ENCODE data around the gene CNFN.

The CNFN gene

DNA sequence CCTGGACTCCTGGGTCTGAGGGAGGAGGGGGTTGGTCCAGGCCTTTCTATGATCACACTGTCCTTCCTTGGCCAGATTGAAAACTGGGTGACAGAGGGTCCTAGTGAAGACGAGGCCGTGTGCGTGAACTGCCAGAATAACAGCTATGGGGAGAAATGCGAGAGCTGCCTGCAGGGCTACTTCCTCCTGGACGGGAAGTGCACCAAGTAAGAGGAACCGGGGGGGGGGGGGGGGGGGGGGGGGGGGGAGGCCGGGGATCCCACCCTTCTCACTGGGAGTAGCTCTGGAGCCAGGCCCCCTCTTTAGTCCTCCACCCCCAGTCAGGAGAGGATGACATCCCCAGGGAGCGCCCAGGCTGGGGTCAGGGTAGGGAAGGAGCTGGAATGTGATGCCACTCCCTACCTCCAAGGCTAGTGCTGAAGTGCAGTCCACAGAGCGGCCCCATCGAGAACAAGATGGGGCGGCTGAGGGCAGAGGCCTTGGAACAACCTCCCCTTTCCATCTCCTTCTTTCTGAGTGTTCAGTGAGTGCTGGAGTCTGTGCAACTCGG, 19.4 kb downstream of the CNFN start:
- DNase-seq, result no peak

DNA sequence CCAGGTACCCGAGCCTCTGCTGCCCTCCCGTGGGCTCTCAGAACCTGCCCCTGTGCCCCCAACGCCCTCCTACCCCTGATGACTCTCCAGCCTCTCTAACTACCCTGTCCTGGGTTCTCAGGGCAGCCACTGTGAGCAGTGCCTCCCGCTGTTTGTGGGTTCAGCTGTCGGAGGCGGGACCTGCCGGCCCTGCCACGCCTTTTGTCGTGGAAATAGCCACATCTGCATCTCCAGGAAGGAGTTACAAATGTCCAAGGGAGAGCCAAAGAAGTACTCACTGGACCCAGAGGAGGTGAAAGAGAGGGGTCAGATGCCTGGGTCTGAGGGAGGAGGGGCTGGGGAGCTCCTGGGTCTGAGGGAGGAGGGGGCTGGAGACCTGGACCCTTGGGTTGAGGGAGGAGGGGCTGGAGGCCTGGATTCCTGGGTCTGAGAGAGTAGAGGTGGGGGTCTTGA, 20.0 kb downstream of the CNFN start:
- DNase-seq, result no peak

DNA sequence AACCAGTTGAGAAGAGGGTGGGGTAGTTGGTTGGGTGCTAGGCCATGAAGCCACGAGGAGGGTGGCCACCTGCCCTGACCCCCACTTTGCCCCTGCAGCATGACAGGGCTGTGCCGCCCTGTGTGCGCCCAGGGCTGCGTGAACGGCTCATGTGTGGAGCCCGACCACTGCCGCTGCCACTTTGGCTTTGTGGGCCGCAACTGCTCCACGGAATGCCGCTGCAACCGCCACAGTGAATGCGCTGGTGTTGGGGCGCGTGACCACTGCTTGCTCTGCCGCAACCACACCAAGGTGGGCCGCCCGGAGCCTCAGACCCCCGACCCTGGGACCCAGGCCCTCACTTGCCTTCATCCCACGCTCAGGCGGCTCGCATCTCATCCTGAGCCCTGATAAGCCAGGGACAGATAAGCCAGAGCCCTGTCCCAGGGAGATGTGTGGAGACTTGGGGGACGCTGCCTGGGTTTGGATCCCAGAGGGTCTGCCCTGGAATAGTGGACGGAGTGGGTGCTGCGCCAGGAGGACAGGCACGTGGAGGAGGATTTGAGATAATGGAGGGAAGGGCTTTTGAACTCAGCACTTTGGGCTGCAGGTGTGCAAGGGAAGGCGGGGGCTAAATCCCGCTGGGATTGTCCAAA, 20.5 kb downstream of the CNFN start:
- no peak for DNase-seq

DNA sequence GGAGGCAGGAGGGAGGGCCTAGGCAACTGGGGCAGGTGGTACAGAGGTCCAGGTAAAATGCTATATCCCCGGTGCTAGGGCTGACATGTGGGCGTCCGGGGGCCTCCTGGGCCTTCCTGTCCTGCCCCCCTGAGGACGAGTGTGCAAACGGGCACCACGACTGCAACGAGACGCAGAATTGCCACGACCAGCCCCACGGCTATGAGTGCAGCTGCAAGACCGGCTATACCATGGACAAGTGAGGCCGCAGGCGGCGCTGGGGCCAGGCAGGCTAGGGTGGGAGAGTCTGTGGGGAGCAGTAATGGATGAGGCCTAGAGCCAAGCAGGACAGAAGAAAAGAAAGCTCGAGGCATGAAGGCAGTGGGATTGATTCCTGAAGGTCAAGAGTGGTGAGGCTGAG, 21.3 kb downstream of the CNFN start:
- DNase-seq, result no peak

DNA sequence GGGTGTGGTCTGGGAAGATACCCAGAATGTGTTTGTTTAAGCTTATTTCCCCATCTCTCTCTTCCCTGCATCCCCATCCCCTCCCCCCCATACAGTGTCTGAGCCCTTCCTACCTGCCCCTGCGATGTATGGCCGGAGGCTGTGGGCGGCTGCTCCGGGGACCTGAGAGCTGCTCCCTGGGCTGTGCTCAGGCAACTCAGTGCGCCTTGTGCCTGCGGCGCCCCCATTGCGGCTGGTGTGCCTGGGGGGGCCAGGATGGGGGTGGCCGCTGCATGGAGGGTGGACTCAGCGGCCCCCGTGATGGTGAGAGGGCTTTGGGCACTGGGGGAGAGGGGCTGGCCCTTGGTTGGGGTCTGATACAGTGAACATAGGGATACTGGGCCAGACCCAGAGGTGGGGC, 21.7 kb downstream of the CNFN start:
- DNase-seq, result no peak

DNA sequence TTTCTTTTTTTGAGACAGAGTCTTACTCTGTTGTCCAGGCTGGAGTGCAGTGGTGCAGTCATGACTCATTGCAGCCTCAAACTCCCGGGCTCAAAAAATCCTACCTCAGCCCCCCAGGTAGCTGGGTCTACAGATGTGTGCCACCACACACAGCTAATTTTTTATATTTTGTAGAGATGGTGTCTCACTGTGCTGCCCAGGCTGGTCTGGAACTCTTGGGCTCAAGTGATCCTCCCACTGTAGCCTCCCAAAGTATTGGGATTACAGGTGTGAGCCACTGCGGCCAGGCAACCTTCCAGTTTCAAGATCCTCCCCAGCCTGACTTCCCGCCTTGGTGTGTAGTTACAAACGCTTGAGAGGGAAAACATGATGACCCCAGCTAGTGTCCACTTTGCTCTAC, 22.2 kb downstream of the CNFN start:
- DNase-seq, result no peak

DNA sequence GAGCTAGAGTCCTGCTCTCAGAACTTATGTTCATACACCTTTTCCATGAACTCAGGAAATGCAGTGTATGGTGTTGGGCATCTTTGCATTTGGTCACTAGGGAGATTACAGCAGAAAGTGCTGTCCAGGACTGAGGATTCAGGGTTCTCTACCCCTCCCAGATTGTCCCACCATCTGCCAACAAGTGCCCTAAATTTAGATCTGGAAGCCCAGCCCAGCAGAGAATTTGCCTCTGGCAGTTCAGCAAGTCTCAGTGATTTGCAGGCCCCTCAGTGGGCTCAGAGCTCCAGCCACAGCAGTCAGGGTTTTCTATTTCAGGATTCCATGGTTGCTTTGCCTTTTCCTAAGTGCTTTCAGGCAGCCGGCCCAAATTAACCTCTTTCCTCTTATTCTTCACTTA, 23.4 kb downstream of the CNFN start:
- DNase-seq, result no peak

DNA sequence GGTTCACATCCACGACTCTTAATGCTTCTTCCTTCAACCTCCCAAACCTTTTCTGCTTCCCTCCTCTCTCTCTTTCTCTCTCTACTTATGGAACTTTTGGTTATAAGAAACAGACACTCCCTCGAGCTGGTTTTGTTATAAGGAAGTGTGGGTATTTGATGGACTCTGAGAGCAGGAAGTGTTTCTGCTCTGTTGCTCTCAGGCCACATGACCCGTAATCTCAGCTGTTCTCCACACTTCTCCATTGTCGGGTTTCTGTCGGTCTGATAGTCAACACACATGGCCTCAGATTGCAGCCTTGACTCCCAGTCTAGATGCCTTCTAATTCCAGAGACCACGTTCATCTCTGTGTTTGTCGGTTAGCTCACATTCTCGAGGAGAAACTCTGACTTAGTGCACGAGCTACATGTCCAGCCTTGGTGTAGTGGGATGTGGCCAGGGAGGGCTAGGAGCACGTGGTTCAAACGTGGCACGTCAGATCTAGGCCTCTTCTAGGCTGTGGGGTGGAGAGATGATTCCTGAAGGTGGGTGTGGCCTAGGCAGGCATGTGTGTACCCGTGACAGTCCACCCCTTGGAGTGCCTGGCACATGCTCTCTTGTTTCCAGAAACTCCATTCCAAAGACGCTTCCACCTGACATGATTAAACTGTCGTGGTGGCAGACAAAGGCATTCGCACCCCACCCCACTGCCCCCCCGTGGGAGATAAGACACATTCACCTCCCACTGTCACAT, 26.3 kb downstream of the CNFN start:
- DNase-seq, result no peak

DNA sequence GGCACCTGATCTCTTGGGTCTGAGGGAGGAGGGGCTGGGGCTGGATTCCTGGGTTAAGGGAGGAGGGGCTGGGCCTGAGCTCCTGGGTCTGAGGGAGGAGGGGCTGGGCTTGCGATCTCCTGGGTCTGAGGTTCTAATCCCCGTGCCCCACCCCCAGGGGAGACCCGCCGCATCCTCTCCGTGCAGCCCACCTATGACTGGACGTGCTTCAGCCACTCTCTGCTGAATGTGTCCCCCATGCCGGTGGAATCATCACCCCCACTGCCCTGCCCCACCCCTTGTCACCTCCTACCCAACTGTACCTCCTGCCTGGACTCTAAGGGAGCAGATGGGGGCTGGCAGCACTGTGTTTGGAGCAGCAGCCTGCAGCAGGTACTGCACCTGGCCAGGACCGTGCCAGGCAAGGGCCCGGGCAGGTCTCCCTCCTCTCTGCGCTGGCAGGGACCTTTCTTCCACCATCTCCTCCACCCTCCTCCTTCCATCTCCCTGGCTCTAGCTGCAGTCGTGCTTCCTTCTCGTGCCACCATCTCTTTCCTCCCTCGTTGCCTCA, 27.1 kb downstream of the CNFN start:
- DNase-seq, result no peak

DNA sequence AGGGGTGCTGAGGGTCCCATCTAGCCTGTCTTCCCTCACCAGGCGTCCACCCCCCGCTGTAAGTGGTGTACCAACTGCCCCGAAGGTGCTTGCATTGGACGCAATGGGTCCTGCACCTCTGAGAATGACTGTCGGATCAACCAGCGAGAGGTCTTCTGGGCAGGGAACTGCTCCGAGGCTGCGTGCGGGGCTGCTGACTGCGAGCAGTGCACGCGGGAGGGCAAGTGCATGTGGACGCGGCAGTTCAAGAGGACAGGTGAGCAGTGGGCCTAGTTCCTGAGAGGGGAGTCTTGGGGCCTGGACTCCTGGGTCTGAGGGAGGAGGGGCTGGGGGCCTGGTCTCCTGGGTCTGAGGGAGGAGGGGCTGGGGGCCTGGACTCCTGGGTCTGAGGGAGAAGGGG, 27.8 kb downstream of the CNFN start:
- DNase-seq, result no peak

DNA sequence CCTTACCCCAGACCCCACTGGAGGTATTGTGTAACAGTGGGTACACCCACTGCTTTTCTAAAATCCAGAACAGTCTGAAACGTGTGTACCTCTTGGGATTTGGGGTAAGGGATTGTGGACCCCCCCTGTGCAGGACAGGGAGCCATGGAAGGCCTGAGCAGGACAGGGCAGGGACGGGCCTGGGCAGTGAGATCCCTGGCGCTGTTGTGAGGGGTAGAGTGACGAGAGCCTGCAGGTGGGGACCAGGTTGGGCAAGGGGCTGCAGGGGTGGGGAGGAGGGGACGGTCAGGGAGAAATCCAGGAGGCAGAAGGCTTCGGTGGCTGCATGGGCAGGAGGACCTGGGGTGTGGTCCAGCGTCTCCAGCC, 28.6 kb downstream of the CNFN start:
- no peak for DNase-seq

DNA sequence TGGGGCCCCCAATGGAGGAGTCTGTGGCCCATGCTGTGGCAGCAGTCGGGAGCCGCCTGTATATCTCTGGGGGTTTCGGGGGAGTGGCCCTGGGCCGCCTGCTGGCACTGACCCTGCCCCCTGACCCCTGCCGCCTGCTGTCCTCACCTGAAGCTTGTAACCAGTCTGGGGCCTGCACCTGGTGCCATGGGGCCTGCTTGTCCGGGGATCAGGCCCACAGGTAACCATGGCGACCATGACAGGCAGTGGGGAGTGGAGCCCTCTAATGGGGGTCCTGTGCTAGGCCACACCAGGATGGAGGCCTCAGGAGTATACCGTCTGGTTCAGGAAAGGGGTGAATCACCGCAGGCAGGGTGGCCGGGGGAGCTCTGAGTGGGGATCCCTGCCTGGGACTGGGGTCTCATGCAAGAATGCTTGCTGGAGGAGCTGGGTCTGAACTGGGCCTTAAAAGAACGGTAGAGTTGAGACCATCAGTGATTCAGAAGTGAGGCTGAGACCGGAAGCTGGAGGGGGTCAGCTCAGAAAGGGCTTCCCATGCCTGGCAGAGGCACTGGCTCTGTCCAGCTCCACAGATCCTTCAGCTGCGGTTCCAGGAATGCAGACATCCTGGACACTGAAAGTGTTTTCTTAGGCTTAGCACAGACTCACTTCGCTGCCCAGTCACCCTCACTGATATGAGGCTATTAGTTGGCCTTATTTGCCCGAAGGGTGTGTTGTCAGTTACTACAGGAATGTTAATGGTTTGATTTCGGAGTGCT, 29.1 kb downstream of the CNFN start:
- DNase-seq, result no peak

DNA sequence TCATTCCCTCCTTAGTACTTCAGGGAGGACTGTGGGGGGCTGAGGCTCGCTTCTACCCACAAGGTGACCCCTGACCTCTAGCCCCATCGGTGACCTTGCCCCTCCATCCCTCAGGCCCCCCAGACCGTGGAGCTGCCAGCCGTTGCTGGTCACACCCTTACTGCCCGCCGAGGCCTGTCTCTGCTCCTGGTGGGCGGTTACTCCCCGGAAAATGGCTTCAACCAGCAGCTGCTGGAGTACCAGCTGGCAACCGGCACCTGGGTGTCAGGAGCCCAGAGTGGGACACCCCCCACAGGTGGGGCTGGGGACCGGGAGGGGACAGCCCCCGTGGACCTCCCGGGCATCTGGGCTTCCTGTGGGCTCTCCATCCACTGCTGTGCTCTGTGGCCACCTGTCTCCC, 32.8 kb downstream of the CNFN start:
- no peak for DNase-seq

DNA sequence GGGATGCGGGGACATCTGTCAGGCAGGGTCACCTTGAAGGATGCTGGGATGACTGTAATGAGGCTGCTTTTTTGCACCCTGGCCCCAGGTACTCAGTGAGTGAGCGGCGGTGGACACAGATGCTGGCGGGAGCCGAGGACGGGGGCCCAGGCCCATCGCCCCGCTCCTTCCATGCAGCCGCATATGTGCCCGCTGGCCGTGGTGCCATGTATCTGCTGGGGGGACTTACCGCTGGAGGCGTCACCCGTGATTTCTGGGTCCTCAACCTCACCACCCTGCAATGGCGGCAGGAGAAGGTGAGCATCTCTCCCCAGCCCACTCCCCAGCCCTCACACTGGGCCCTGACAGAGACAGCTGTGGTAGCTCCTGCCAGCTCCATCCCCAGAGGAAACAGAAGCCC, 33.4 kb downstream of the CNFN start:
- no peak for DNase-seq

DNA sequence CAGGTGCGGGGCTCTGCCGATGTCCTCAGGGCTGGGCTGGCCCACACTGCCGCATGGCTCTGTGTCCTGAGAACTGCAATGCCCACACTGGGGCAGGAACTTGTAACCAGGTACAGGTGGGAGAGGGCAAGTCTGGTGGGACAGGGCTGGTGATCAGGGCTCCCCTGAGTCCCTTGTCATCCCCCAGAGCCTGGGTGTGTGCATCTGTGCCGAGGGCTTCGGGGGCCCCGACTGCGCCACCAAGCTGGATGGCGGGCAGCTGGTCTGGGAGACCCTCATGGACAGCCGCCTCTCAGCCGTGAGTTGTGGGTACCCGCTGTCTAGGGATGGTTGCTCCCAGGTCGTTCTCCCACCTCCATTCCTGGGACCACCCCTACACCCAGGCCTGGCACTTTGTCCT, 34.2 kb downstream of the CNFN start:
- DNase-seq, result no peak

DNA sequence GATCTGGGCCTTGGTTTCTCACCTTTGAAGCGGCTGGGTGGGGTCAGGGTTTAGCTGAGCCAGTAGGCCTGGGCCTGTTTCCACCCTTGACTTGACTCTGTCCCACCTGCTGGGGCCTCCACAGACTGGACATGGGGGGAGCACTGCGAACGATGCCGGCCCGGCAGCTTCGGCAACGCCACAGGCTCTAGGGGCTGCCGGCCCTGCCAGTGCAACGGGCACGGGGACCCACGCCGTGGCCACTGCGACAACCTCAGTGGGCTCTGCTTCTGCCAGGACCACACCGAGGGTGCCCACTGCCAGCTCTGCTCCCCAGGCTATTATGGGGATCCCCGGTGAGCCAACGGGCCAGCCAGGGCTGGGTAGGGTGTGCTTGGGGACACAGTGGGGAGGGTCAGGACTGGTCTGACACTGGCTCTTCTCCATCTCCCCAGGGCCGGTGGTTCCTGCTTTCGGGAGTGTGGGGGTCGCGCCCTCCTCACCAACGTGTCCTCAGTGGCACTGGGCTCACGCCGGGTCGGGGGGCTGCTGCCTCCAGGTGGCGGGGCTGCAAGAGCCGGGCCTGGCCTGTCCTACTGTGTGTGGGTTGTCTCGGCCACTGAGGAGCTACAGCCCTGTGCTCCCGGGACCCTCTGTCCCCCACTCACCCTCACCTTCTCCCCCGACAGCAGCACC, 36.6 kb downstream of the CNFN start:
- no peak for DNase-seq

DNA sequence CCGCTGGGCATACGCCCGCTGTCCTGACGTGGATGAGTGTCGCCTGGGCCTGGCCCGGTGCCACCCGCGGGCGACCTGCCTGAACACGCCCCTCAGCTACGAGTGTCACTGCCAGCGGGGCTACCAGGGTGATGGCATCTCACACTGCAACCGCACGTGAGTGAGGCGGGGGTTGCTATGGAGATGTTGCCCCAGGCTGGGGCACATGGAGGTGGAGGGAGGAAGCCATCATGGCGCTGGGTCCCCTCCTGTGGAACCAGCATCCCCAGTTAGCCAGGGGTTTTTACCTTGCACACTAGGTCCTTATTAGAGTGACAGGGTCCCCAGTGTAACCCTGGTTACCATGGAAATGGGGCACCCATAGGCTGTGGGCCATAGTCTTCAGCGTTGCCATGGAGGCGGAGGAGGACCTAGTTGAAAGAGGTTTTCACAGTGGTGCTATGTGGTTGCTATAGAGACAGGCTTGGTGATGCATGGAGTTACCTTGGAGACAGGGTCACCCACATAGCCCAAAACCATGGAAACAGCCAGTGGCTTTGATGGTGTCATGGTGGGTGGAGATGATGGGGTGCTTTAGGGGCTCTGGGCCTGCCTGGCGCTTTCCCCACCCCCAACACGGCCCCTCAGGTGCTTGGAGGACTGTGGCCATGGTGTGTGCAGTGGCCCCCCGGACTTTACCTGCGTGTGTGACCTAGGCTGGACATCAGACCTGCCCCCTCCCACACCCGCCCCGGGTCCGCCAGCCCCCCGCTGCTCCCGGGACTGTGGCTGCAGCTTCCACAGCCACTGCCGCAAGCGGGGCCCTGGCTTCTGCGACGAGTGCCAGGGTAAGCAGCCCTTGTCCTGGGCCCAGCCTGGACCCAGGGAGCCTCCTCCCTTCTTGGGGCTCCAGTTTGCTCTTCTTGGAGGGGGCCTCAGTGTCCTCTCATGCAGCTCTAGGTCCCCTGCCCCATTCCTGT, 37.5 kb downstream of the CNFN start:
- DNase-seq, result peak; percentile 76

DNA sequence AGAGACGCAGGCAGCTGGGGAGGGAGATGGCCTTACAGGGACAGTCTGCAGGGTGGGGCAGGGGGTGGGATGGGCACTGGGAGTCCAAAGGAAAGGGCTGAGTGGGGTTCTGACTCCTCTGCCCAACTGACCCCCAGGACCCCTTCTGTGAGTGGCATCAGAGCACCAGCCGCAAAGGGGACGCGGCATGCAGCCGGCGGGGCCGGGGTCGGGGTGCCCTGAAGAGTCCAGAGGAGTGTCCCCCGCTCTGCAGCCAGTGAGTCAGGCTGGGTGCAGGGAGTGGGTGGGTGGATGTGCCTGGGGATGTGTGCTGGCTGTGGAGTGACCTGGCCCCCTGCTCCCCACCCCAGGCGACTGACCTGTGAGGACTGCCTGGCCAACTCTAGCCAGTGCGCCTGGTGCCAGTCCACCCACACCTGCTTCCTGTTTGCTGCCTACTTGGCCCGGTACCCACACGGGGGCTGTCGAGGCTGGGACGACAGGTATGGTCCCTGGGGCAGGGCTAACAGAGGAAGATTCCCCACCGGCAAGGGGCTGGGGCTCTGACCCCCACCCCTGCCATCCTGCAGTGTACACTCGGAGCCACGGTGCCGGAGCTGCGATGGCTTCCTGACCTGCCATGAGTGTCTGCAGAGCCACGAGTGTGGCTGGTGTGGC, 38.9 kb downstream of the CNFN start:
- DNase-seq, result no peak

DNA sequence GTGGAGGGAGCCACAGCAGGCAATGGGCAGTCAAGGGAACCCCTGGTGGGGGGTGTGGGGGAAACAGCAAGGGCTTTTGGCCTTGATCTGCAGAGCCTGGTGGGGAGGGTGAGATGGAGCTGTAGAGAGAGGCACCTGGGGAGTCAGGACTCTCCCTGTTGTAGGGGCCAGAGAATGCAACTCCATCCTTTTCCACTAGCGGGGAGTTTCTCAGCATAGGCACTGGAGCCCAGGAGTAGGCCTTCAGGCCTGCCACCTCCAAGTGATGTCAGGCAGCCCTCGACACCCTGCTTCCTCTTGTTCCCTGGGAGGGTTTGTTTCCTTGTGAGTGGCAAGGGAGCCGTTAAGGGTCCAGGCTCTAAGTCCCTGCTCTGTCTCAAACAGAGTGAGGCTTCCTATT, 39.7 kb downstream of the CNFN start:
- no peak for DNase-seq

DNA sequence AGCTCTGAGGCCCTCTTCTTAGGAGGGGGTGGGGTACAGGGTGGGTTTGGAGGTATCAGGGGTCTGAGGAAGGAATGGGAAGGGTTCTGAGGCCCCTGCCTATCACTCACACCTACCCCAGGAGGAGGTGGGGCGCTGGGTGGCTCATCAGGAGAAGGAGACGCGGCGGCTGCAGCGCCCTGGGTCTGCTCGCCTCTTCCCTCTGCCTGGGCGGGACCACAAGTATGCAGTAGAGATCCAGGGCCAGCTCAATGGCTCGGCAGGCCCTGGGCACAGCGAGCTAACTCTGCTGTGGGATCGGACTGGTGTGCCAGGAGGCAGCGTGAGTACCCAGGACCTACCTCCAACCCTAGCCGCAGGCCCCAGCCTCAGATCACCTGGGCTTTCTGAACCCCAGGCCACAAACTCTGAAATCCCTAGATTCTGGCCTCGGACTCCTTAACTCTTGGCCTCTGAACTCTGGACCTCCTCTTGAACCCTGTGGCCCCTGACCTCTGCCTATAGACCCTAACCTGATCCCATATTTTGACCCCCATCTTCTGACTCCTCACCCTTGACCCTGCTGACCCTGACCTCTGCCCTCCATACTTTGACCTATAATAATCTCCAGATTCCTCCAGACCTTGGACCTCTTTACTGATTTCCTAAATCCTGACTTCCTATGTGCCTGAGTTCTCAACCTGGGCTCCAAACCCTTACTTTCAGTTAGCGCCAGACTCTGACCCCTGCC, 40.6 kb downstream of the CNFN start:
- DNase-seq, result no peak

DNA sequence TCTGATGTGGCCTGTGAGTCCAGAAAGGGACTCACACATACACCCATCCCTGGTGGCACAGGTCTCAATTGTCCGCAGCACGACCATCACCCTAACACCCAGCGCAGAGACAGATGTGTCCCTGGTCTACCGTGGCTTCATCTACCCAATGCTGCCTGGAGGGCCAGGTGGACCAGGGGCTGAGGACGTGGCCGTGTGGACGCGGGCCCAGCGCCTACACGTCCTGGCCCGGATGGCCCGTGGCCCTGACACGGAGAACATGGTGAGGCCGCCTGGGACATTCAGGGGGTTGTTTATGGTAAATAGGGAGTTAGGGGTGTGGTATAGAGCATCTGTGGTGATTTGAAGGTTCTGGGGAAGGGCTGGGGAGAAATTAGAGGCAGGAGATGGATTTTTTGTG, 41.9 kb downstream of the CNFN start:
- DNase-seq, result no peak
